IMR-90 (cell line): Measurements from ENCODE around the gene ALOX5AP. TPM values are rescaled to one million over a fixed set of nuclear protein-coding genes. Genes with fewer than 3 reads are reported as not detected.

Experiments used
- ATAC-seq: fragments of 200-7000 bp; cut with Tn5 transposase; 2 replicates; pipeline ENCODE4 v1.9.1; 2020; ENCODE audit warnings: low read depth, mild to moderate bottlenecking, moderate library complexity
- BruUV-seq: library from RNA; stranded (reverse); fragments of 400-500 nt; replicated peaks from 2 replicates; lab custom pipeline; 2021; lab: Mats Ljungman, UMichigan
- CTCF ChIA-PET: fragments of 300-600 bp; formaldehyde crosslinking; extraction: SDS; loops from one replicate; lab custom pipeline; 2021; ENCODE audit warnings: antibody characterized with exemption; lab: Yijun Ruan, JAX
- POLR2A ChIA-PET: fragments of 300-600 bp; sonication (Branson Sonifier 250); formaldehyde crosslinking; loops from one replicate; lab custom pipeline; 2022; ENCODE audit warnings: antibody characterized with exemption; ENCODE audit not compliant: unreplicated experiment; lab: Charles Lee
- DNase-seq: peaks from one replicate; pipeline ENCODE4 v3.0.0; 2013
- H2AFZ ChIP-seq: replicated peaks from 2 replicates; pipeline ENCODE3; 2013; ENCODE audit warnings: low read length, mild to moderate bottlenecking; ENCODE audit not compliant: poor library complexity
- H2AK5ac ChIP-seq: 2 replicates; pipeline ENCODE4 v1.6.1; 2013; ENCODE audit warnings: low read depth, low read length, inconsistent platforms
- H2AK9ac ChIP-seq: replicated peaks from 2 replicates; pipeline ENCODE3; 2013; ENCODE audit warnings: mild to moderate bottlenecking, low read depth, low read length, moderate library complexity; ENCODE audit not compliant: poor library complexity
- H2BK120ac ChIP-seq: 2 replicates; pipeline ENCODE4 v1.6.1; 2013; ENCODE audit warnings: low read depth, low read length, inconsistent platforms
- H2BK15ac ChIP-seq: 3 replicates; pipeline ENCODE4 v1.6.1; 2013; ENCODE audit warnings: low read depth, low read length, inconsistent platforms
- H2BK20ac ChIP-seq: 2 replicates; pipeline ENCODE4 v1.6.1; 2013; ENCODE audit warnings: low read depth, mild to moderate bottlenecking, inconsistent platforms, low read length, moderate library complexity
- H2BK5ac ChIP-seq: 2 replicates; pipeline ENCODE4 v1.6.1; 2013; ENCODE audit warnings: mild to moderate bottlenecking, low read depth, low read length, inconsistent platforms; ENCODE audit not compliant: poor library complexity, severe bottlenecking
- H3K14ac ChIP-seq: replicated peaks from 2 replicates; pipeline ENCODE4 v1.6.1; 2013; ENCODE audit warnings: low read depth, low read length, inconsistent platforms
- H3K18ac ChIP-seq: 2 replicates; pipeline ENCODE4 v1.6.1; 2013; ENCODE audit warnings: low read depth, low read length, control low read depth
- H3K23ac ChIP-seq: 2 replicates; pipeline ENCODE4 v1.6.1; 2013; ENCODE audit warnings: low read depth, low read length, inconsistent platforms
- H3K27ac ChIP-seq: 2 replicates; pipeline ENCODE4 v1.5.1; 2013; ENCODE audit warnings: mild to moderate bottlenecking, control low read depth, low read length; ENCODE audit not compliant: insufficient read depth
- H3K27me3 ChIP-seq: 2 replicates; pipeline ENCODE4 v1.6.1; 2013; ENCODE audit warnings: low read length; ENCODE audit not compliant: control insufficient read depth, insufficient read depth
- H3K36me3 ChIP-seq: 2 replicates; pipeline ENCODE4 v1.6.1; 2013; ENCODE audit warnings: low read length, mixed read lengths; ENCODE audit not compliant: control insufficient read depth, insufficient read depth
- H3K4ac ChIP-seq: 2 replicates; pipeline ENCODE4 v1.6.1; 2013; ENCODE audit warnings: low read depth, low read length, inconsistent platforms
- H3K4me1 ChIP-seq: 2 replicates; pipeline ENCODE4 v1.6.1; 2013; ENCODE audit warnings: low read length, mixed read lengths; ENCODE audit not compliant: control insufficient read depth, insufficient read depth
- H3K4me2 ChIP-seq: 2 replicates; pipeline ENCODE4 v1.6.1; 2013; ENCODE audit warnings: low read depth, mild to moderate bottlenecking, control low read depth, low read length, moderate library complexity
- H3K4me3 ChIP-seq: 2 replicates; pipeline ENCODE4 v1.5.1; 2013; ENCODE audit warnings: low read depth, mild to moderate bottlenecking, control low read depth, low read length, moderate library complexity; ENCODE audit not compliant: insufficient read depth
- H3K56ac ChIP-seq: 2 replicates; pipeline ENCODE4 v1.6.1; 2013; ENCODE audit warnings: low read length, inconsistent platforms; ENCODE audit not compliant: insufficient read depth; ENCODE audit errors: extremely low read depth
- H3K79me1 ChIP-seq, 2 experiments: 2 replicates each; pipeline ENCODE4 v1.6.1; 2013; ENCODE audit warnings: low read length in 2 of 2, inconsistent platforms in 1 of 2, low read depth in 1 of 2
- H3K9ac ChIP-seq: 2 replicates; pipeline ENCODE4 v1.6.1; 2013; ENCODE audit warnings: low read depth, low read length, control low read depth
- H3K9me1 ChIP-seq: 2 replicates; pipeline ENCODE4 v1.6.1; 2013; ENCODE audit warnings: low read length, inconsistent platforms; ENCODE audit not compliant: insufficient read depth
- H3K9me3 ChIP-seq: 2 replicates; pipeline ENCODE4 v1.6.1; 2013; ENCODE audit warnings: low read length; ENCODE audit not compliant: control insufficient read depth, insufficient read depth
- H4K20me1 ChIP-seq: 2 replicates; pipeline ENCODE4 v1.6.1; 2013; ENCODE audit warnings: low read length, inconsistent platforms; ENCODE audit not compliant: insufficient read depth
- H4K5ac ChIP-seq: 2 replicates; pipeline ENCODE4 v1.6.1; 2013; ENCODE audit warnings: mild to moderate bottlenecking, low read depth, low read length, control low read depth
- H4K8ac ChIP-seq, 2 experiments: 2 replicates each; pipeline ENCODE4 v1.6.1; 2013; ENCODE audit warnings: low read depth in 2 of 2, low read length in 2 of 2, control low read depth in 1 of 2, inconsistent platforms in 1 of 2
- H4K91ac ChIP-seq: 2 replicates; pipeline ENCODE4 v1.6.1; 2013; ENCODE audit warnings: low read depth, low read length, inconsistent platforms; ENCODE audit not compliant: insufficient read depth
- BHLHE40 ChIP-seq: fragments of 150-350 bp; IDR thresholded peaks from 2 replicates; pipeline ENCODE4 v1.6.1; 2016; ENCODE audit warnings: mild to moderate bottlenecking, low read depth, low read length
- CEBPB ChIP-seq: IDR thresholded peaks from 2 replicates; pipeline ENCODE4 v1.6.1; 2012; ENCODE audit warnings: low read depth, low read length, improper control_type of control experiment
- CHD1 ChIP-seq: IDR thresholded peaks from 2 replicates; pipeline ENCODE4 v1.6.1; 2012; ENCODE audit warnings: low read depth, low read length, improper control_type of control experiment
- CTCF ChIP-seq: conservative IDR thresholded peaks from 2 replicates; pipeline ENCODE4 v1.5.1; 2012; ENCODE audit warnings: mild to moderate bottlenecking, low read depth, low read length, improper control_type of control experiment
- FOS ChIP-seq: fragments of 150-350 bp; IDR thresholded peaks from 2 replicates; pipeline ENCODE4 v1.6.1; 2016; ENCODE audit warnings: low read depth, low read length
- MAFK ChIP-seq: IDR thresholded peaks from 2 replicates; pipeline ENCODE4 v1.6.1; 2012; ENCODE audit warnings: low read depth, low read length, improper control_type of control experiment
- MAZ ChIP-seq: IDR thresholded peaks from 2 replicates; pipeline ENCODE4 v1.6.1; 2012; ENCODE audit warnings: low read depth, mild to moderate bottlenecking, low read length, improper control_type of control experiment, moderate library complexity, borderline replicate concordance
- MXI1 ChIP-seq: IDR thresholded peaks from 2 replicates; pipeline ENCODE4 v1.6.1; 2012; ENCODE audit warnings: low read depth, mild to moderate bottlenecking, low read length, moderate library complexity, borderline replicate concordance
- NFE2L2 ChIP-seq: fragments of 150-350 bp; IDR thresholded peaks from 2 replicates; pipeline ENCODE4 v1.6.1; 2016; ENCODE audit warnings: low read depth, mild to moderate bottlenecking, low read length
- POLR2A ChIP-seq: IDR thresholded peaks from 2 replicates; pipeline ENCODE4 v1.6.1; 2012; ENCODE audit warnings: mild to moderate bottlenecking, low read depth, low read length
- RAD21 ChIP-seq: IDR thresholded peaks from 2 replicates; pipeline ENCODE4 v1.6.1; 2012; ENCODE audit warnings: low read length, improper control_type of control experiment
- RCOR1 ChIP-seq: IDR thresholded peaks from 2 replicates; pipeline ENCODE4 v1.6.1; 2012; ENCODE audit warnings: mild to moderate bottlenecking, low read length, improper control_type of control experiment; ENCODE audit not compliant: insufficient replicate concordance
- RFX5 ChIP-seq: IDR thresholded peaks from 2 replicates; pipeline ENCODE4 v1.8.0; 2012; ENCODE audit warnings: low read depth, mild to moderate bottlenecking, low read length, moderate library complexity
- SMC3 ChIP-seq: fragments of 150-350 bp; IDR thresholded peaks from 2 replicates; pipeline ENCODE4 v1.6.1; 2016; ENCODE audit warnings: low read depth, mild to moderate bottlenecking, antibody characterized with exemption, low read length, moderate library complexity
- USF2 ChIP-seq: fragments of 150-350 bp; IDR thresholded peaks from 2 replicates; pipeline ENCODE4 v1.6.1; 2017; ENCODE audit warnings: mild to moderate bottlenecking, antibody characterized with exemption, low read length, low read depth
- WGBS, 2 experiments: methylation state at CpG; one replicate each; pipeline versions ENCODE4 v1.1.5 to v1.1.7; 2013; ENCODE audit warnings: missing lambda C conversion rate in 2 of 2; ENCODE audit not compliant: insufficient read length in 1 of 2; ENCODE audit errors: extremely low coverage in 2 of 2; 5-methylcytosine and 5-hydroxymethylcytosine counted together
- dilution Hi-C: fragments of 300-500 bp; cut with HindIII; formaldehyde crosslinking; loops from one replicate; pipeline ENCODE4 v1.14.3; 2018; ENCODE audit warnings: low sequenced_read_pairs; ENCODE audit not compliant: unreplicated experiment
- in situ Hi-C: fragments of 300-500 bp; cut with MboI; formaldehyde crosslinking; loops from 3 replicates; pipeline ENCODE4 v1.14.3; 2019; ENCODE audit warnings: low sequenced_read_pairs, inconsistent platforms, mixed read lengths
- intact Hi-C: fragments of 100-400 bp; cut with micrococcal nuclease; formaldehyde crosslinking; loops from 2 replicates; pipeline ENCODE4 v1.10.0; 2022
- polyA plus RNA-seq, 3 experiments: library from polyadenylated mRNA; depleted of rRNA; stranded (reverse); fragments of >200 nt; gene quantifications; 2 replicates each; pipeline ENCODE4 v1.2.3, GENCODE V29; 2012; ENCODE audit warnings: low replicate concordance in 1 of 3
- total RNA-seq: library from RNA; depleted of rRNA; stranded (reverse); fragments of >200 nt; gene quantifications from 2 replicates; pipeline ENCODE4 v1.2.3, GENCODE V29; 2012
- TF ChIP-seq, protein P1 (sequence below): fragments of 150-350 bp; IDR thresholded peaks from 2 replicates; pipeline ENCODE4 v1.6.1; 2016; ENCODE audit warnings: low read depth, mild to moderate bottlenecking, low read length, moderate library complexity, borderline replicate concordance

ALOX5AP gene
- total and polyA plus RNA-seq, 2 of the 4 experiments (the other 2 are of a cell fraction): 0.62 TPM; not detected in 1

GRCh38 chr13:30724778-30725177 is 10.6 kb upstream of the ALOX5AP start:
- Histone ChIP-seq H3K9ac (no peak overlapping the region), H3K9me1 (no peaks in the 10 kb centered on the region), H2BK20ac (peak overlapping the region; percentile 12; the same call in 1 of the 2 replicates), H3K14ac (no peak overlapping the region), H3K56ac (no peak overlapping the region), H2BK5ac (no peak overlapping the region), H2BK15ac (no peak overlapping the region), H3K23ac (no peak overlapping the region), H3K4ac (no peak overlapping the region), H2AFZ (peak overlapping the region; percentile 9), H2AK9ac (no peak overlapping the region), H3K4me2 (no peak overlapping the region), H3K4me1 (peaks cover 4% of the 10 kb centered on the region), H3K27me3 (no peaks in the 10 kb centered on the region), H3K79me1 (no peaks in the 10 kb centered on the region), H3K9me3 (no peaks in the 10 kb centered on the region), H2BK120ac (no peak overlapping the region), H3K4me3 (no peak overlapping the region), H4K5ac (no peak overlapping the region), H2AK5ac (no peak overlapping the region), H4K20me1 (no peaks in the 10 kb centered on the region), H3K18ac (no peak overlapping the region), H4K8ac (no peak overlapping the region), H4K91ac (no peak overlapping the region), H3K36me3 (no peaks in the 10 kb centered on the region), H3K27ac (no peak overlapping the region)
- ATAC-seq (no peak), DNase-seq (no peak)
- in situ Hi-C loops (no loop called here), intact Hi-C loops (no loop called here), dilution Hi-C loops (no loop called here)
- 83% methylated on average over 1 of the region's 3 CpGs; no CpG with 5 or more reads in 1 of the 2 experiments for WGBS, 2 experiments
- TF ChIP-seq RAD21 (no peak), RFX5 (no peak), CHD1 (no peak), RCOR1 (no peak), FOS (no peak), CEBPB (no peak), SMC3 (no peak), BHLHE40 (no peak), MAFK (no peak), USF2 (no peak), NFE2L2 (no peak), MAZ (no peak), CTCF (no peak), POLR2A (no peak), MXI1 (no peak)
- TF ChIP-seq, protein P1, sequence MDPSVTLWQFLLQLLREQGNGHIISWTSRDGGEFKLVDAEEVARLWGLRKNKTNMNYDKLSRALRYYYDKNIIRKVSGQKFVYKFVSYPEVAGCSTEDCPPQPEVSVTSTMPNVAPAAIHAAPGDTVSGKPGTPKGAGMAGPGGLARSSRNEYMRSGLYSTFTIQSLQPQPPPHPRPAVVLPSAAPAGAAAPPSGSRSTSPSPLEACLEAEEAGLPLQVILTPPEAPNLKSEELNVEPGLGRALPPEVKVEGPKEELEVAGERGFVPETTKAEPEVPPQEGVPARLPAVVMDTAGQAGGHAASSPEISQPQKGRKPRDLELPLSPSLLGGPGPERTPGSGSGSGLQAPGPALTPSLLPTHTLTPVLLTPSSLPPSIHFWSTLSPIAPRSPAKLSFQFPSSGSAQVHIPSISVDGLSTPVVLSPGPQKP: no peak
- ChIA-PET POLR2A (no interaction called here), CTCF (no interaction called here)
- BruUV-seq: no TSS peak
